Cerebellar cortex (tissue), 1 donor: ENCODE measurements around the gene PLAAT5.

ENCODE experiments used
- DNase-seq: peaks from one replicate; pipeline ENCODE4 v3.0.0-alpha.2; 2015; ENCODE audit warnings: low spot score

PLAAT5 gene

DNA sequence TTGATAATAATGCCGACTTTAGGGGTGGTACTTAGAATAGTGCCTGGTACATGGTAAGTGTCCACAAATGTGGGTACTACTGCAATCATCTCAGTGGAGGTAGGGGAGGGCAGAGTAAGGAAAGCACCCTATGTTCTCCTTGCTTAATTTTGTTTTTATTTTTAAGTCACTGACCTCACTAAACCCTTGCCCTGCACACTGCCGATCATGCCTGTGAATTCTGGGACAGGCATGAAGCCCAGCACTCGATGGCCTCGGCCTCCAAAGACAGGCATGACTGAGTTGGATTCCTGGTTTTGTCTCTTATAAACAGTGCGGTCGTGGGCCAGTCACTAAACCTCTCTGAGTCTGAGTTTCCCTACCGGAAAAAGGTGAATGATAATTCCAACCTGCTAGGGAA lies 21.8 kb upstream of the PLAAT5 start:
- no peak for DNase-seq

DNA sequence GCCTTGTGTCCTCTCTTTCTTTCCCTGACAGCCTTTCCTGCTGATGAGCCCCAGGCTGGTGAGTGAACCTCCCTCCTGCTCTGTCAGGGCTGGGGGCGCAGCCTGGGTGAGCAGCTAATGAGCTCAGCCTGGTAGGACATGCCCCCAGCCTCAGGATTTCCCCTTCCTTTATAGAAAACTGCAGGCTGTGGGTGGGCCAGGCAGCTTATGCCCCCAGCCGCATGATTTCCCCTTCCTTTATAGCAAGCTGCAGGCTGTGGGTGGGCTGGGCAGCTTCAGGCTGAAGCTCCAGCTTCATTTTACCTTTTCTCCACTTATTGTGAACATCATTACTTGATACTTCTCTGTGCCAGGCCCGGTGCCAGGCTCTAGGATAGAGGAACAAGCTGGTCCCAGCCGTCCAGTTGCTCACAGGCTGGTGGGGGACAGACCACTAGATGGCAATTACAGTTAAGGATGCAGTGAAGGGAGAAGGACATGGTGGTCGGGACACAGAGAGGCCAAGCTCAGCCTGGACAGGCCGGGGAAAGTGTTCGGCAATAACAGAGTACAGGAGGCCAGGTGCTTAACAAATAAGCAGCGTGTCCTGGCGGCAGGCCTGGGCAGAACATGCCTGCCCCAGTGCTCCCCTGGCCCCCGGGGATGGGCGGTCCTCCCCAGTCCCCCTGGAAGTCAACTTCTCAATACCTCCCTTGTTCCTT lies 20.2 kb upstream of the PLAAT5 start:
- DNase-seq: no peak

DNA sequence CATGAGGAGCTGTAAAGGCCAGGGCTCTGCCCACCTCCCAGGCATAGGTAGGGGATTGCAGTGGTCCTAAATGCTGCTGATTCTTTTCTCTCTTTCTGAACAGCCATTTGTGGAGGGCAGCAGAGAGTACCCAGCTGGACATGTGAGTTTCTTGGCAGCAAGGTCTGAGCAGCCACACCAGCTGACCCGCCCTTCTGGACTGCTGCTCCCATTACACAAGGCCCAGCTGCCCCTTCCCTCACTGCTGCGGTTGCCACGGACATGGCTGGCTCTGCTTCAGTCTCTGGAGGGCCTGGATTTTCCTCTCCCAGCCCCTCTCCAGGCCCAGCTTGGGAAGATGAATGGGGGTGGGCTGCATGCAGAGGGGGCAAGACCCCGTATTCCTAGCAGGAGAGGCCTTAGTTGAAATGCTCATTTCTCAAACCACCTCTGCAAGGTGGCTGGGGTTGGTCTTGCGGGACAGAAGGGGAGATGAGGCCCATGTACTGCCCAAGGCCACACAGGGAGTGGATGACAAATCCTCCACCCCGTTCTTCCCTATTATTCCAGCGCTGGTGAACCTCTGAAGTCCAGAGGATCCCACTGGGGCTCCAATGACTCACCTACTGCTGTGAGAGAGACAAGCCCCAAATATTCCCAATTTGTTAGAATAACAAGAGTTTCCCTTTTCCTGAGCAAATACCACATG lies 19.5 kb upstream of the PLAAT5 start:
- DNase-seq: peak; percentile 69

DNA sequence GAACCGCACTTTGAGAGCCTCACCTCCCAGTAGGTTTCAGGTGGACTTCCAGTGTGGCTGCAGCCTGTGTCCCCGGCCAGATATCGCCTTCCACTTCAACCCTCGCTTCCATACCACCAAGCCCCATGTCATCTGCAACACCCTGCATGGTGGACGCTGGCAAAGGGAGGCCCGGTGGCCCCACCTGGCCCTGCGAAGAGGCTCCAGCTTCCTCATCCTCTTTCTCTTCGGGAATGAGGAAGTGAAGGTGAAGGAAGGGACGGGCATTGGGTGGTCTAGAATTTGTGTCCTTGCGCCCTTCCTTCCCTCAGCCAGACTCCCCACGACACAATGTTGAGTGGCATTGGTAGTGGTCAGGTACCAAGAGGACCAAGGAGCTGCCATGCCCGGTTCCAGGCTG lies 17.8 kb upstream of the PLAAT5 start:
- DNase-seq: no peak

DNA sequence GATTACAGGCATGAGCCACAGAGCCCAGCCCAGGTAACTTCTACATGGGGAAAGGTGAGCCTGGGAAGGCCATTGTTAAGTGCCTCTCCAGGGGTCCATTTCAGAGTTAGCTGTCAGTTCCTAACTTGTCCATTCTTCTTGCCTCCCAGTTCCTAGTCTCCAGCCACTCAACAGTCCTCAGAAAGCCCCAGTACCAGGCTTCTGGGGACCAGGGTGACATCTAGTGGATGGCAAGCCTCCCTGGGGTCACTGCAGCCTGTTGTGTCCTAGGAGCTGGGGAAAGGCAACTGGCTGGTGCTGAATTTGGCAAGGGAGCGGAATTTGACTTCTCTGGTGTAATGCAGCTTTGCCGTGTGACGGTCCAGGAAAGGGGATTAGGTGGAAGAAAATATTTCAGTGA lies 17.0 kb upstream of the PLAAT5 start:
- peak; percentile 48 for DNase-seq

DNA sequence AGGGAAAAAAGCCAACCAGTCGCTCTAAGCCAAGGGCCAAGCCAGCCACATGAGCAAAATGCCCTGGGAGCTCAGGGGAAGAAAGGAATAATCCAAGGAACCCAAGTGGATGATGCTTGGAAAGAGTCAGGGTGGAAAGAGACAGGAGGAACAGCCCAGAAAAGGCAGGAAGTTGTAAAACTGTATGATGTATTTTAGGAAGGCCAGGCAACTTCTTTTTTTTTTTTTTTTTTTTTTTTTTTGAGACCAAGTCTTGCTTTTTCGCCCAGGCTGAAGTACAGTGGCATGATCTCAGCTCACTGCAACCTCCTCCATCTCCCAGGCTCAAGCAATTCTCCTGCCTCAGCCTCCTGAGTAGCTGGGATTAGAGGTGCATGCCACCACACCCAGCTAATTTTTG lies 16.5 kb upstream of the PLAAT5 start:
- no peak for DNase-seq

DNA sequence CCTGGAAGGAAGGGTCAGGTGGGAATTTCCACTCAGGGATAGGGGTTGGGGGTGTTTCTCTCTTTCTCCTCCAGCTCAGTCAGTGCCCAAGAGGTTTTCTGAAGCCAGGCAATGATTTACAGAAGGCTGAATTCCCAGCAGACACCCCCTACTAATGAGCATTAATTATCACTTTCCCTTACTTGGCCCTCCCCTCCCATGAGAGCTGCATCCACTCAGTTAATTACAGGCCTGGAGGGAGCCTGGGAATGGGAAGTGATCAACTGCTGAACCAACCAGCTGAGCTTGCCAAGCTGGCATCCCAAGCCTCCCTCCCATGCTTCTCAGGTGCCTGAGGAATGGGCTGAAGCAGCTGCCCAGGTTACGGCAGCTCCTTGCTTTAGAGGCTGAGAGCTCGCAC lies 15.9 kb upstream of the PLAAT5 start:
- DNase-seq: no peak

DNA sequence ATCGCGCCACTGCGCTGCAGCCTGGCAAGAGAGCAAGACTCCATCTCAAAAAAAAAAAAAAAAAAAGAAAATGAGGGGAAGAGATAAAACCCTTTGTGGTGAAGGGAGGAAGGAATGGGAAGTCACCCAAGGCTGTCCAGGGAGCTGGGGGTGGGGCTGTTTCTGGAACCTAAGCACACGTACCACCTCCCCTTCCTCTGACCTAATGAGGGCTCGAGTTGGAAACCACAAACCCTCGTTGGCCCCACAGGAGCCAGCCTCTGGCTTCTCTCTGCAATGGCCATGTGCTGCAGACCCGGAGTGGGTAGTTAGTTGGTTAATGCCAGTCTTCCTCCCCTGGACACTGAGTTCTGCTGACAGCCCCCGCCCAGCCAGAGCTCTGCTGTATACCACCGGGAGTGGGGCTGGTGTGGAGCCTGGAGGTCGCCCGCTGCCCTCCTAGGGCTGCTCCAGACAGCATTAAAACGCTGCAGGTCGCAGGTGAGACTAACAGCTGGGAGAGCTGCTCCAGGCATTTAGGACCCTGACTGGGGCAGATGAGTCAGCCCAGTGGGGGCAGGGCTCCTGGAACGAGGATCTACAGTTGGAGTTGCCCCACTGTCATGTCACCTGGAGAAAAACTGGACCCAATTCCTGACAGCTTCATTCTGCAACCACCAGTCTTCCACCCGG lies 15.0 kb upstream of the PLAAT5 start, which contains the start of gene LGALS12:
Gene LGALS12 (plus strand): TSS at position 228 of the 672 bp plus-strand sequence. CDS start 375 bp downstream, at position 603.
- DNase-seq: no peak

DNA sequence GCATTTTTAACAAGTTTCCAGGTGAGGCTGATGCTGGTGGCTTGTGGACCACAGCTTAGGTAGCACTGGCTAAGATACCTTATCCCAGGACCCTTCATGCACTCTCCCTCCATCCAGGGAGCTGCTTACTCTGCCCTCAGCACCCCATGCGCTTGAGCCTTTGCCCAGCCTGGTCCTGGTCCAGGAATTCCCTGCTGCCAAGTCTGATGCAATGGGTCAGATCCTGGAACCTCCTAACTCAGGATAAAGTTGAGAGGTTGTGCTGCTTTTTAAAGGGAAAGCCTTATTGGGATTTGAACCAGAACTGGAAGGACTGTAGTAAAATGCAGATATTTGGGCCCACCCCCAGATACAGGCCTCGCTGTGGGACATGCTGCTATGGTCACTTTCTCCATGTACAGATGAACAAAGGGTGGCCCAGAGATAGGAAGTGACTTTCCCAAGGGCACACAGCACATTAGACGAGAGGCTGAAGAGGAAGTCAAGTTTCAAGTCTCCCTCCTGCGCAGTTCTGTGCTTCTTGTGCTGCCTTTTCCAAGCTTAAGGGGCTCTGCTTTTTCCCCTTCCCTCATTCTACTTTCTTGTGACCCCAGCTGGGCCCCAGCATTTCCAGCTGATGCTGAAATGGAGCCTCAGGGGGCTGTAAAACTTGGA lies 14.1 kb upstream of the PLAAT5 start:
- peak; percentile 9 for DNase-seq

DNA sequence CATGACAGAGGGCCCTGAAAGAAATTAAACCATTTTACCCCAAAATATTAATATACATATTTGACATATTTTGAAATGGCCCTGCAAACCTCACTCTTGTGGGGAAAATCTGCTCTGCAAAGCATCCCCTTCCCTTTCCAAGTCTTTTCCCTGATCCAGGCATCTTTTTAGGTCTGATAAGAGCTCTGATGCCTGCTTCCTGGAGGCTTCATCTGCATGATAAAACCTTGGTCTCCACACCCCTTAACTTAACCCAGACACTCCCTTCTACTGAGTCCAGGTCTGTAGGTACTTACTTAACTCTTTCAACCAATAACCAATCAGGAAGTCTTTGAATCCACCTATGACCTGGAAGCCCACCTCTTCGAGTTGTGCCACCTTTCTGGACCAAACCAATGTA lies 13.1 kb upstream of the PLAAT5 start:
- no peak for DNase-seq

DNA sequence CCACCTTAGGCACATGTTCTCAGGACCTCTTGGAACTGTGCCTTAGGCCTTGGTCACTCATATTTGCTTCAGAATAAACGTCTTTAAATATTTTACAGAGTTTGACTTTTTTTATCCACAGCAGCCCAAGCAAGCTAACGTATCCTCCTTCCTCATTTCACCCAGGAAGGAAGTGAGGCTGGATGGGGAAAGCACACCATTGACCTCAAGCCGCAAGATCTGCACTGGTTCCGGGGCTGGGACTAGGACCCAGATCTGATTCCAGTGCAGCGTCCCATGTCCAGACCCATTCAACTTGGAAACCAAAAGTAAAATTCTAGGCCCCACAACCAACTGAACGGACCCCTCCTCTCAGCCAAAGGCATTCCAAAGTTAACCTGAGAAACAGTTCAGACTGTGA lies 12.5 kb upstream of the PLAAT5 start:
- no peak for DNase-seq

DNA sequence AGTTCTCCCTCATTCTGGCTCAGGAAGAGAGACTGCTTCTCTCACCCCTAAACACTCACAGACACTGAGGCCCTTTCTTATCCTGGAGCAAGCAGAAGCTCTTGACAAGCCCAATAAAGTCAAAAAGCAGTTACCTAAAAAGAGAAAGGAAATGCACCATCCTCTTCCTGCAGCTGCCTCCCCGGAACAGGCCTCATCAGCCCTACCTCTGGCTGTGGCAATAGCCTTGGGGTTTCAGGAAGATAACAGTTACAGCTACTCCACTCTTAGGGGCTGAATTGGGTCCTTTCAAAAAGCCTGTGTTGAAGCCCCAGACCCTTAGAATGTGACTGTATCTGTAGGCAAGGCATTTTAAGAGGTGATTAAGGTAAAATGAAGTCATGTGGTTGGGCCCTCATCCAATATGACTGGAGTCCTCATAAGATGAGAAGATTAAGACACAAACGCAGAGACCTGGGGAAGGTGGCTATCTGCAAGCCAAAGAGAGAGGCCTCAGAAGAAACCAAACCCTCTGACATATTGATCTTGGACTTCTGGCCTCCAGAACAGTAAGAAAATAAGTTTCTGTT lies 11.4 kb upstream of the PLAAT5 start:
- DNase-seq: no peak

DNA sequence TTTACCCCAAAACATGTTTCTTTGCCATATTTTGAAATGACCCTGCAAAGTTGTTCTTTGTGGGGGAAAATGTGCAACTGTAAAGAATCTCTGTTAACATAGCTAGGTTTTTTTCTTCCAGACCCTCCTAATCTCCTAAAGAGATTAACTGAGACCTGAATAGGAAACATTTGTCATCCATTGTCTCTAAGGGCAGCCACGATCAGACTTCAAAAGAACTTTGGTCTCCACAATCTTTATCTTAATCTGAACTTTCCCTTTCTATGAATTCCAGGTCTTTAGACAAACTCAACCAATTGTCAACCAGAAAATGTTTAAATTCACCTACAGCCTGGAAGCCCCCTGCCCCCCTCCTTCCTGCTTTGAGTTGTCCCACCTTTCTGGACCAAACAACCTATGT lies 10.3 kb upstream of the PLAAT5 start:
- DNase-seq: no peak

DNA sequence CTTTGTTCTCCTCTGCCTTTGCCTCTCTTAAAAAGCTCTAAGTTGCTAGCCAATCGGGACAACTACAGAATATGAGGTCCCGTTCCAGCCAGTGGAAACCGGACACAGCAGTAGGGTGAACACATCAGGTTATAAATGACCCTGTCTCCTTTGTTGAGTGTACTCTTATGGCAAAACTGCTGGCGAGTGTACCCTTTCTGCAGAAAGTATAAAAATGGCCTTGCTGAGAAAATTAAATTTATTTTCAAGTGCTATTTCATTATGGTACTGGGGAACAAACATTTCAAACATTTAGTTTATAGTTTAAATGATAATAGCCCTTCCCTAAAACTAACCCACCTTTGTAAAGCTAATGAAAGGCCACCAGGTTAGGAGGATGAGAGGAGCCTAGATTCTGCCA lies 8.9 kb upstream of the PLAAT5 start:
- no peak for DNase-seq

DNA sequence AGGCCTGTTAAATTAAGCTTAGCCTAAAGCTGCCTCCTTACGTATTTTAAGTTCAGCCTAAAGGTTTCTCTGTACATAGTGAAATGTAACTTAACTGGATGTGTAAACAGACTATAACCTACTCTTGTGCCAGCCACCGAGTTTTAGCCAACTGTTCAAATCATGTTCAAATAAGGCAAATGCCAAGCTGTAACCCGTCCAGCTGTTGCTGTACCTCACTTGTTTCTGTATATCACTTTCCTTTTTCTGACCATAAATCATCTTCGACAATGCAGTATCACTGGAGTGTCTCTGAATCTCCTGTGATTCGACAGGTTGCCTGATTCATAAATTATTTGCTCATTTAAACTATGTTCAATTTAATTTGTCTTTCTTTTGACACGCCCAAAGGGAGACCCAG lies 4.0 kb upstream of the PLAAT5 start:
- DNase-seq: no peak

DNA sequence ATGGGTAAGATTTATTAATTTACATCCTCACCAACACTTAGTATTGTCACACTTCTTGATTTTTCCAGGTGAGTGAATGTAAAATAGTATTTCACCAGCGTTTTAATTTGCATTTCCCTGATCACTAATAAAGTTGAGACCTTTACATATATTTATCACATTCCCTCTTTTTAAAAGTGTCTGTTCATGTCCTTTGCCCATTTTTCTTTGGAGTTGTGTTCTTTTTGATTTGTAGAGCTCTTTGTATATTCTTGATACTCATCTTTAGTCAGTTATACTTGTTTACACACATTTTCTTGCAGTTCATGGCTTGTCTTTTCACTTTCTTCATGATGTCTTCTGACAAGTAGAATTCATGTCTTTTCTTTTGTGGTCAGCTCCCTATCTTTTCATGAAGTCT lies 2.2 kb upstream of the PLAAT5 start:
- DNase-seq: no peak

DNA sequence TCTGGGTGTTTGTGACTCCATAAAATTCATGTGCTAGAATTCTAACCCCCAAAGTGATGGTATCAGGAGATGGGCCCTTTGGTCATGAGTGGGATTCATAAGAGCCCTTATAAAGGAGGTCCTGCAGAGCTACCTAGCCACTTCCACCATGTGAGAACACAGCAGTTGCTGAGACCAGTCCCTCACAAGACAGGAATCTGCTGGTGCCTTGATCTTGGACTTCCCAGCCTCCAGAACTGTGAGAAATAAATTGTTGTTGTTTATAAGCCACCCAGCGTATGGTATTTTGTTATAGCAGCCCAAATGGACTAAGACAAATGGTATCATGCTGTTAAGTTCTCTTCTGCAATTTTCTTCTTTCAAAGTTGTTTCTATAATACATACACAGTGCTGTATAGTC lies 1.5 kb upstream of the PLAAT5 start:
- DNase-seq: no peak

DNA sequence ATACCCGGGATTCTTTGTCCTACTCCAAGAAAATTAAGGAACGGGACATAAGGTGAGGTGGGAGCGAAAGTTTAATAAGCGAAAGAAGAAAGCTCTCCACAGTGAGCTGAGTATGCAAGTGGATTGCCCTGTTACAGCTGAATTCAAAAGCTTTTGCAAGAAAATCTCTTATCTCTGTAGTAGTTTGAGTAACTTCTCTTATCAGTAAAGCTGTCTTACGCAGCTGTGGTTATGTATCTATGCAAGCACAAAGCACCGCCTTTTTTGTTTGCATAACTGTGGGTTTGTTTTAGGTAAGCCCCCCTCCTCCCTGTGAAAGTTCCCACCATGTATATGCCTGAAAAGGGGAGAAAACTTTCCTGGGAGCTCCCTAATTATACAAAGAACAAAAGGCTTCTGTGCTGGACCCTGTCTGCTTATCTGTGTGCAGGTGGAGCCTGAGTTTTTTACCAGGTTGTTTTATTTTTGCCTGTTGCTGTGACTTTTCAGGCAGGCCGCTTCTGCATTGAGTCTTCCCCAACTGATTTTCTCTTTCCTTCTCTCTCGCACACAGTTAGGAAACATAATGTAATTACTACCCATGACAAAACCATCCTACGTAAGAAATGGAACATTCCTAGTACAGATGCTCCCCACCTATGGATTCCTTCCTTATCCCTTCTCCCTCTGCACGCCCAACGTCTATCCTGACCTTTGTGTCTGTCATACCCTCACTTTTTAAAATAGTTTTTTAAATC lies 837 bp upstream of the PLAAT5 start:
- DNase-seq: no peak

DNA sequence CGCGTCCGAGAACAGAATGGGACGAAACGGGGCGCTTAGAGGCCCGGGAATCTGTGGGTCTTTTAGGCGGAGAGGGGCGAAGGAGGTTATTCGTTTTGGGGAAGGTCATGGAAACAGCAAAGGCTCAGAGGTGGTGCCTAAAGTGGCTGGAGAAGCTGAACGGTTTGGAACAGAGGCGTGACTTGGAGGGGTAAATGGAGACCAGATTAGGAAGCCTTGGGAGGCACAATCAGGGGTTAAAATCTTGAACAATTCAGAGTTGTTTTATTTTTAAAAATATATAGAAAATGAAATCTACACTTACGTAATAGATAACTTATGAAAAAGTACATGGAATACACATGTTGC lies 247 bp upstream of the PLAAT5 start:
- DNase-seq: no peak

DNA sequence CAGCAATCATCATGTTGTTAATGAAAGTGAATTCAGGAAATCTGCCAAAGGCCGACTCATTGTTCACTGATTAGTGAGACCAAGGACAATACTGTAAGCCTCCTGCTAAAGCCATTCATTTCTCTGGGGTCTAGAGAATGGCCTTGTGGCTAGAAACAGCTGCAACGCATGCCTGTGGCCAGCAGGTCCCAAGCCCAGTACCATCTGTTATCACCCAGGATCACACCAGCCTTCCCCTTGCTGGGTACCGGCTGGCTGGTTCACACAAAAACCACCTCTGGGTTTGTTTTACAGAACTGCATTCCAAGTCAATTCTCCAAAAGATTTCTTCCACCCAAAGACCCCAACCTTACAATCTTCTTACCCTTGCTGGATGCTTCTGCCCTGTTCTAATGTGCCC lies 1.1 kb downstream of the PLAAT5 start:
- no peak for DNase-seq

DNA sequence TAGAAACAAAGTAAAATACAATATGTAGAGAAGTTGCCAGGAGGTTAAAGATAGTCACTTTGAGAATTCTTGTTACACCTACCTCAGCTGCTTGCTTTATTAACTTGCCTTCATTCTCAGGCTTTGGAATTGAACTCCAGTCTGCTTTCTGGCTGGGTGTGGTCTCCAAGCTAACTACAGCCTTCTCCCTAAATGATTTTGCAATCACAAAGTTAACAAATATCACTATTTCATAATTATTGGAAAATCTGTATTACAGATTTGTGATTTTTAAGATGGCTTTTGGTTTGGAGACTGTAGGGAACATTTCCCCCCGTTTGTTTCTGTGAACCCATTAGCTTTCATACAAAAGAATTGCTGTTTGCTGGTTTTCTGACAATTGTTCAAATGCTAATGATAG lies 2.2 kb downstream of the PLAAT5 start:
- no peak for DNase-seq

DNA sequence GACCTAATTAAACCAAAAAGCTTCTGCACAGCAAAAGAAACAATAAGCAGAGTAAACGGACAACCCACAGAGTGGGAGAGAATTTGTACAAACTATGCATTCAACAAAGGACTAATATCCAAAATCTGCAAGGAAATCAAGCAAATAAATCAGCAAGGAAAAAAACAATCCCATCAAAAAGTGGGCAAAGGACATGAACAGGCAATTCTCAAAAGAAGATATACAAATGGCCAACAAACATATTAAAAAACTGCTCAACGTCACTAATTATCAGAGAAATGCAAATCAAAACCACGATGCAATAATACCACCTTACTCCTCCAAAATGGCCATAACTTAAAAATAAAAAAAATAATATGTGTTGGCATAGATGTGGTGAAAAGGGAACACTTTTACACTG lies 5.2 kb downstream of the PLAAT5 start:
- DNase-seq: no peak
